Ovary (tissue), 3 donors: ENCODE data around the gene HDDC2.

Experiments used
- EP300 ChIP-seq: sonication (generic); formaldehyde crosslinking; IDR thresholded peaks from one replicate; pipeline ENCODE4 v1.6.1; 2017; ENCODE audit warnings: antibody characterized with exemption
- POLR2A ChIP-seq: fragments of 450-650 bp; IDR thresholded peaks from one replicate; pipeline ENCODE4 v1.6.1; 2017; ENCODE audit warnings: antibody characterized with exemption, mild to moderate bottlenecking, moderate library complexity
- TF ChIP-seq, protein P1 (sequence below), 3 donors: fragments of 450-650 bp in 2 of 3; fragments of 200-600 bp in 1 of 3; IDR thresholded peaks; one replicate each; pipeline versions ENCODE4 v1.5.1 to v1.8.0; 2016 to 2022; ENCODE audit warnings: antibody characterized with exemption in 3 of 3, mild to moderate bottlenecking in 1 of 3
- donor health status: DM: no; HTN: no; CAD: no.

DNA sequence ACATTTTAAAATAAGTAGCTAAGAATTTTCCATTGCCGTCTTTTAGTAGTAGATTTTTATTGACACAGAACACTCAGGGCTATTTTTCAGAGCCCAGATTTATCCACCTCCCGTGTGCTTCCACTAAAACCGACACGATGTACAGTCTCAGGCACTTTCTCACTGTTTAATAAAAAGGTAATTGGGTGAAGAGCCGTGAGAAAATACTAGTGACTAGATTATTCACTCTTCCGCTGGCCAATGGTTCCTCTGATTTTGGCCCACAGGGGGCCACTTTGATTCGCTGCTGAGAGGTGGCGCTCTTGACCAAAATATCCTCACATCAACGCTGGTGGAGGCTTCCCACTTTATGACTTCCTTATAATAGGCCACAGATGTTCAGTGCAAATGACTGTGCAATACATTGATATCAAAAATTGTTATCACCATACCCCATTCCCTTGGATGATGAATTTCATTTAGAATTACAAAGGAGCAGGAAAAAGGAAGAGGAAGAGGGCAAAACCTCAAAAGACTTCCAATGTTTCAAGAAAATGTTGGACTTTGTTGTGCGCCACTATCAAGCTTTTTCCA, 12.3 kb upstream of the HDDC2 start:
- TF ChIP-seq, protein P1, sequence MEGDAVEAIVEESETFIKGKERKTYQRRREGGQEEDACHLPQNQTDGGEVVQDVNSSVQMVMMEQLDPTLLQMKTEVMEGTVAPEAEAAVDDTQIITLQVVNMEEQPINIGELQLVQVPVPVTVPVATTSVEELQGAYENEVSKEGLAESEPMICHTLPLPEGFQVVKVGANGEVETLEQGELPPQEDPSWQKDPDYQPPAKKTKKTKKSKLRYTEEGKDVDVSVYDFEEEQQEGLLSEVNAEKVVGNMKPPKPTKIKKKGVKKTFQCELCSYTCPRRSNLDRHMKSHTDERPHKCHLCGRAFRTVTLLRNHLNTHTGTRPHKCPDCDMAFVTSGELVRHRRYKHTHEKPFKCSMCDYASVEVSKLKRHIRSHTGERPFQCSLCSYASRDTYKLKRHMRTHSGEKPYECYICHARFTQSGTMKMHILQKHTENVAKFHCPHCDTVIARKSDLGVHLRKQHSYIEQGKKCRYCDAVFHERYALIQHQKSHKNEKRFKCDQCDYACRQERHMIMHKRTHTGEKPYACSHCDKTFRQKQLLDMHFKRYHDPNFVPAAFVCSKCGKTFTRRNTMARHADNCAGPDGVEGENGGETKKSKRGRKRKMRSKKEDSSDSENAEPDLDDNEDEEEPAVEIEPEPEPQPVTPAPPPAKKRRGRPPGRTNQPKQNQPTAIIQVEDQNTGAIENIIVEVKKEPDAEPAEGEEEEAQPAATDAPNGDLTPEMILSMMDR (IDR thresholded peaks at IDR 0.05): peak; percentile 30 to 54 (median 48)
- TF ChIP-seq POLR2A (no peak), EP300 (no peak)
